Stimulated activated CD8-positive, alpha-beta memory T cell treated with anti-CD3 and anti-CD28 coated beads, Interleukin-4, amount 100 ng/mL, for 4 hours (primary cell): ENCODE results near the gene TNNC1.

Experiments
- DNase-seq, 2 donors: peaks; one replicate each; pipeline ENCODE4 v3.0.0-alpha.2; 2020; ENCODE audit warnings: low read depth in 2 of 2, low spot score in 1 of 2

TNNC1 gene

DNA sequence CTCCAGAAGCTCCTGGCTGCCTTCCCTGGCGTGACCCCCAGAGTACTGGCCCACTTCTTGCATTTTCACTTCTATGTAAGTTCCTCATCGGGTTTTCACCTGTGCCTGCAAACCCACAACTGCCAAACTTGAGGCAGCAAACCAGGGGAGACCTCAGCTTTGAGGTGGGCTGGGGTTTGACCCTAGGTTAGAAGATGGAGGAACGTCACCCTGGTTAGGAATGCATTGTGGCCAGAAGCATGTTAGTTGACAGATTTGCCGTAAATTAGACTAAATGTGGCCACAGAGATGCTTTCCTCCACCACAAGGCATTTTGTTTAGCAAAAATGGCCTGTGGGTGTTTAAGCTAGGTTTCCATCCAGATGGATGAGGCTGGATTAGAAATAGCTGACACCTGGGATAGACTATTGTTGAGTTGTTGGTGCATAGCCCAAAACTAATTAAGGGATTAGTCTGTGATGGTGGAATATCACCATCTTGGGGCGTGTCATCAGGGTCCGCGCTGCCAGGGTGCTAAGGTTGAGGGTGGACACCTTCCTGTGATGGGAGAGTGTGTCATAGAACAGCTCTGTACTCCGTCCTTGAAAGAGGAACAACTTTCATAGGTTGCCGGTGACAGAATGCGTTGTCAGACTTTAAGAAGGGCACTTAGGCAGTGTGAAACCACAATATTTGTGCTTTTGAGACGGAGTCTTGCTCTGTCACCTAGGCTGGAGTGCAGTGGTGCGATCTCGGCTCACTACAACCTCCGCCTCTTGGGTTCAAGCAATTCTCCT lies 5.1 kb upstream of the TNNC1 start:
- DNase-seq: no peak

DNA sequence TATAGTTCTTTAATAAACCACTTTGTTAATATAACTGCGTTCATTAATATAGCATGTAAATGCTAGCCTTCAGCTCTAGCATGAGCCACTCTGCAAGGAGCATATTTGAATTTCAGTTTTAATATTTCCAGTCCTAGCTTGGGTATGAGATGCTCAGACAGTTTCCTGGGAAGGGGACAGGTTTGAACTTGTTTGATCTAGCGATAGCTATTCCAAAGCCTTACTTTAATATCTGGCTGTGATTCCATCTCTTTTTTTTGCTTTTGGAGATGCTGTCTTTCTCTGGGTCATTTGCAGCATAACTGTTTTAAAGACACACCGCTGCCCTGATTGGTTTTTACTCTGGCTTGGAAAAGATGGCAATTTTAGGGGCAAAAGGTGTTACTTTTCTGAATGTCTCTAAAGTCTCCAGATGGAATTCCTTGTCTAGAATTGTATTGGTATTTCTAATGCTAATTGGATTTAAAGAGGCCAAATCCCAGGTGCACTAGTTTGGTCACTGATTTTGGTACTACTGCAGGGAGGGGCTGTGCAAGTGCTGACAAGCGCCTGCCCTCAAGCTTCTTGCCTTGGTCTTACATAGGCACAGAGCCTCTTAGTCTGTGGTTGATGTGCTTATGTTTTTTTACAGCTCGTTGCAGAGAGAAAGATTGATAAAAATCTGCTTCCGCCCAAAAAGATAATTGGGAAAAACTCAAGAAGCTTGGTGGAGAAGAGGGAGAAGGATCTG lies 4.4 kb upstream of the TNNC1 start:
- no peak for DNase-seq

DNA sequence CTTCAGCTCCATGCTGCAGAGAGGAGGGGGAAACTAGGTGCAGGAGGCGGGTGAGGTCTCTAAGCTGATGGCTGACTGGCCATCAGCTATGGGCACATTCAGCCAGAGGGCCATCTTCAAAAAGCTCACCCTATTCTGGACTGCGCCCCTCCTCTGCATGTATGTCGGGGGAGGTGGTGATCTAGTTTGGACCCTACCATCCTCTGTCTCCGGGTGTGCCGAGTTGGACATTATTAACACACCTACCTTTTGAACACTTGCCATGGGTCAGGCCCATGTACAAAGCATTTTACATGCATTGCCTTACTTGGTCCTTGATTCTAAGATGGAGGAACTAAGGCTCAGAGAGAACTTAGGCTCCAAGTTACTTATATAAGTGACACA lies 3.0 kb upstream of the TNNC1 start:
- no peak for DNase-seq

DNA sequence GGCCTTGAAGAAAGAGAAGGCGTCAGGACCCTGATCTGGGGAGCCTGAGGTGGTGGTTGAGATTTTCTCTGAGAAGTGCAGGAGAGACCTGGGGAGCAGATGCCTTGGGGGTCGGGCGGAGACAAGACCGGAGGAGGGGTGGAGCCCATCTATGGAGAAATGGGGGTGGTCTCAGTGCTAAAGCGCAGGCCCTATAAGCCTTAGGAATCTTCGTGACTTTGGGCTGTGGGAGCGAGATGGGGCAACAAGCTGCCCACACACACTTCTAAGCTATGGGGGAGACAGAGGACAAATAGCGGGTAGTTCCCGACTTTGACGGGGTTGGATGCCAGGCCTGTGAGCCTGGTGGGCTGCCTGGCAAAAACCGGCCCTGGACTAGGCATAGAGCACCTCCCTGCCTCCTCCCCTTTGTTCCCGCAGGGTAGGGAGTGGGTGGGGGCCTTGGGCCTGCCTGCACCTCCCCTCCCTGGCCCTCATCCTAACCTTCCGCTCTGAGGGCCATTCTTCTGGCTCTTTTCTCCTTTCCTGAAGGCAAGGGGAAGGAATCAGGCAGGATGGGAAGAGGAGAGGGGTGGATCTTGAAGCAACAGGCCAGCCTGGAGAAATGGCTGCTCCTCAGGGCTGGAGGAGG lies 2.4 kb upstream of the TNNC1 start:
- DNase-seq: no peak

DNA sequence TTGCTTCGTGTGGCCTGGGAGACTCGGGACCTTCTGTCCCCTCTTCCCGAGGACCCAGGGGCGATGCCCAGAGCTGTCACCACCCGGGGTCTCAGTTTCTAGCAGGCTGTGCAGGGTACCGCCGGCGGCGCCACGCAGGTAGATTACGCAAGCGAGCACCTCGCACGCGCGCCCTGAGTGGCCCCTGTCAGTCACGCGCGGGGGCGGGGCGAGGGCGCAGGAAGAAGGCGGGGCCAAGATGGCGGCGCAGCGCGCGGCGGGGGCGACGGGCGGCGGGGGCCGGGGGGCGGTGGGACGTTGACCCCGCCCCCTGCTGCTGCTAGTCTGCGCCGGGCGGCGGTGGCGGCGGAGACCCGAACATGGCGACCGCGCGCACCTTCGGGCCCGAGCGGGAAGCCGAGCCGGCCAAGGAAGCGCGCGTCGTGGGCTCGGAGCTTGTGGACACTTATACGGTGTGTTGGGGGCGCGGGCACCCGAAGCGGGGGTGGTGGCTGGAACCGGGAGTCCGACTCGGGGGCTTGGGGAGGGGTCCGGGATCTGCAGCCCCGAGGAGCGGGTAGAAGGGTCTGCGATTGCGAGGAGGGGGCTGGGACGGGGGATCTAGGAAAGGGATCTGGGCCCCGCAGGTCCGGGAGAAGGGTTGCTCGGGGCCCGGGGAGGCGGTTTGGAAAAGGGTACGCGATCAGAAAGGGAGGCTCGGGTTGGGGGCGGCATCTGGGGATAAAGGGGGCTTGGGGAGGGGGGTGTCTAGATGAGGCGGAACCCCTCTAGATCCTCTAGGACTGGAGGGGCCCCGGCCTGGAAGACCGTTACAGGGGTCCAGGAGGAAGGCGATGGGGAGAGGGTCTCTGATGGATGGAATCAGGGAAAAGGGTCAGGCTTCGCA lies 1.7 kb upstream of the TNNC1 start, which contains the start of gene NISCH:
NISCH (plus strand) TSS at position 322 of the 886 bp plus-strand sequence; CDS start at position 360, 38 bp downstream.
- peak; percentile 92 to 94 for DNase-seq

DNA sequence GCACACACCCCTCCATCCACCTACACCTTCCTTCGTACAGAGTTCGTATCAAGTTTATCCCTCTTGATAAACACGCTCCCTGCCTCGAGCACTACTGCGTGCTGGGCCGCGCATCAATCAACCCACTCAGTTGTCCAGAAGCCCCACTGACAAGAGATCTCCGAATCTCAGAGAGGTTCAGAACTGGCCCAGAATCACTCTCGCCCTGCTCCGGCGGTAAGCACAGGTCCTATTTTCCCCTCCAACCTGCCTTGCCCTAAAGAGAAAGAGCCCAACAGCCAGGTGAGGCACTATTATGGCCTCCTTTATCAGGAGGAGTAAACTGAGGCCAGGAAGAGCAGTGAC lies 1.1 kb upstream of the TNNC1 start:
- DNase-seq: no peak

DNA sequence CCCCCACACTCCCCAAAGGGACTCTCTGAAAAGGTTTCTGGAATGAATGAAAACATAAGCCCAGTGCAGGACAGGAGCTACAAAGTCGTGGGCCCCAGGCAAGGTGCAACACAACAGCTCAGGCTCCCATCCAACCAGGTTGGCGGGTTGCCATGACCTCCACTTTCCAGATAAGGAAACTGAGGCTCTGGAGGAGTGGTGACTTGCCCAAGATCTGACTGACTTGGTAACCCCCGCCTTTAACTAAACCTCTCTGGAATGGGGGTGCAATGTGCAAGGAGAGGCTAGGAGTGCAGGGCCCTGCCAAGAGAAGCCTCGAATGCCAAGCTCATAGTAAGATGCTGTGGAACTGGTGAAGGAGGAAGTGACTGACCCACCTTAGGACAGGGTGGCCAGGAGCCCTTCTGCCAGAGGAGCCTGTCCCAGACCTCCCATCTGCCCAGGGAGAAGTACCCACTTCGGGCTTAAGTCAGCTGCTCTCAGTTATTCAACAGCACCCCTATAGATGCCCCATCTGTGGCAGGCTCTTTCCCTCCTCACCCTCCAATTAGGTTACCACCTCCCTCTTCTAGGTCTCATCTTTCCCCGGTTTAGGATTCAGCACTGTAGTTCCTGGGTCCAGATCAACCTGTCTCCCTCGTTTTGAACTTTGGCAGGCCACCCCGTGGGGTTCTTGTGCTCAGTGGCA lies 553 bp upstream of the TNNC1 start:
- no peak for DNase-seq

DNA sequence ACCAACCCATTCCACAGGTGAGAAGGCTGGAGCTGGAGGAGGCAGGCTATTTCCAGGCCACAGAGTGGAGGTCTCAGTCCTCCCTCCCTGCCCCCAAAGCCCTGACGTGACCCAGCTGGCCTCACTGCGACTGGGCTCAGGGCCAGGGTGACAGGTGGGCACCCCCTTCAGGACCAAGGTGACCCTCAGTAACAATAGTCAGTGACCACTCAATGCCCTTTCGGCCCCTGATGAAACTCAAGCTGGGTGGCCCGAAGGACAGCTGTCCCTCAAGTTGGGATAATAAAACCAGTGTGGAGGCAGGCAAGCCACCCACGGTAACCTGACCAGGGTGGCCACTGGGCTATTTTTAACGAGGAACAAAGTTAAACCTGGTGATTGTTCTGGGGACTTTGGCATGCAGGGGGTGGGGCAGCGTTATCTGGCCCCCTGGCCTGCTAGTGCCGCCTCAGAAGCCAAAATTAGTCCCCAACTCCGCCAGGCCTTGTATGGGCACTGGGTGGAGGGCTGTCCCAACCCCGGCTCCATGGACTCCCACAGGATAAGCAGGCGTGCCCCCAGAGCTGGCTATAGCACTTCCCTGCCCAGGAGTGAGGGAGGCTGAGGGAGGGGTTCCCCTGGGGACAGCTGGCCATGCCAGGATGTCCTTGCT lies 1.1 kb downstream of the TNNC1 start:
- no peak for DNase-seq

DNA sequence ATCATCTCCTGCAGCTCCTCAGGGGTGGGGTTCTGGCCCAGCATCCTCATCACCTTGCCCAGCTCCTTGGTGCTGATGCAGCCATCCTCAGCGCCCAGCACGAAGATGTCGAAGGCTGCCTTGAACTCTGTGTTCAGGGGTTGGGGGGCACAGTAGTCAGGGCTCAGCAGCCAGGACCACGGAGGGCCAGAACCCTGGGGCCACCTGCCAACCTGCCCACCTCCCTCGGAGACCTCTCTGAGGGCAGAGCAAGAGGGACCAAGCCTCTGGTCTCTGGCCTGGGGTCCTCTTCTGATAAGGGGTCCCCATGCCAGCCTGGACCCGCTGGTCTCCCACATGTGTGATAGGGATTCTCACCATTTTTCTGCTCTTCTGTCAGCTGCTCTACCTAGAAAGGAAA lies 1.7 kb downstream of the TNNC1 start:
- no peak for DNase-seq

DNA sequence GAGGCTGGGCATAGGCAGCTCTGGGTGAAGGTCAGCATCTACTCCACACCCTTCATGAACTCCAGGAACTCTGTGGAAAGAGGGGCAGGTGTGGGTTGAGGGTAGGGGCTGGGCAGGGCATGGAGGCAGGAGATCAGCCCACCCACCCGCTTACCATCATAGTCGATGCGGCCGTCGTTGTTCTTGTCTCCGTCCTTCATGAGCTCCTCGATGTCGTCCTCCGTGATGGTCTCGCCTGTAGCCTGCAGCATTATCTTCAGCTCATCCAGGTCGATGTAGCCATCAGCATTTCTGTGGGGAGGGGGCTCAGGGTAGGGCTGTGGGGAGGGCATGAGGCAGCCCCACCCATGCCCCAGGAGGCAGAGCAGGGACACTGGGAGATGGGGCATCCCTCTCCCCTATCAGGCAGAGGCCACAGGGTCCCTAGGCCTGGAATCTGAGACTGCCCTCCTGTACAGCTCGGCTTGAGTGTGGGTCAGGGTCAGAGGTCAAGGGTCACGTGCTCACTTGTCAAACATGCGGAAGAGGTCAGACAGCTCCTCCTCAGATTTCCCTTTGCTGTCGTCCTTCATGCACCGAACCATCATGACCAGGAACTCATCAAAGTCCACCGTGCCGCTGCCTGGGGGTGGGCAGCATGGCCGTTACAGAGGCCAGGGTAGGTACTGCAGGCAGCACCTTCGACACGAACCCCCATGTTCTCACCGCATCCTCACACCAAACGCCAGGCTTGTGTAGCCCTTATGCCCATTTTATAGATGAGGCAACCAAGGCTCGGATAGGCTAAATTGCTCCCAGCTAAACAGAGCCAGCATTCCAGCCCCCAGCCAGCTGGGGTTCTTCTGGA lies 2.4 kb downstream of the TNNC1 start:
- no peak for DNase-seq

DNA sequence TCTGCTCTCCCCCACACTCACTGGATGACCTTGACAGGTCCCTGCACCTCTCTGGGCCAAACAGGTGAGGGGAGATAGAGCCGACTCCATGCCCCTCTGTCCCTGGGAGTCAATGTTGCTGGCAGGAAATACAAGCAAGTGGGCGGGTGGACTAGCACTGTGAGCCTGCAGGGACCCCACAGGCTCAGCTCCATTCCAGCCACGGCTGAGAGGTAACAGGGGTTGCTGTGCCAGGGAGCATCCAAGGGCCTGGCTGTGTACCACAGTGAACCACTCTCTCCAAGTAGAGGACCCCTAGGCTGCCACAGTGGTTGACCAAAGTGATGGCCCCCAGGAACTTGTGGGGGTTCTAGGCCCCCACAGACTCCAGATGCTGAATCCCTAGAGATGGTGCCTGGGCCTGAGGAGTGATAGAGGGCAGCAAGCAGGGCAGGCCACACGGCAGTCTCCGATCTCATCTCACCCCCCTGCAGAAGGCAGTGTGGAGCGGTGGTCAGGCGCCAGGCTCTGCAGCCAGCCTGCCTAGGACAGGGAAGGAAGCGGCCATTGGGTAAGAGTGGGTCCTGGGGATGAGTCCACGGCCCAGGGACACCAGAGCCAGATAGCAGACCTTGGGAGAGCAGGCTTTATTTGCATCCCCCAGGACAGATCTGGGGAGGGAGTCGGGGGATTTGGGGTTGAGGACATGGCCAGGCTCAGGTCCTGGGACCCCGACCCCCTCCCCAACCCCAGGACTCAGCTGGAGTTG lies 3.2 kb downstream of the TNNC1 start:
- no peak for DNase-seq

DNA sequence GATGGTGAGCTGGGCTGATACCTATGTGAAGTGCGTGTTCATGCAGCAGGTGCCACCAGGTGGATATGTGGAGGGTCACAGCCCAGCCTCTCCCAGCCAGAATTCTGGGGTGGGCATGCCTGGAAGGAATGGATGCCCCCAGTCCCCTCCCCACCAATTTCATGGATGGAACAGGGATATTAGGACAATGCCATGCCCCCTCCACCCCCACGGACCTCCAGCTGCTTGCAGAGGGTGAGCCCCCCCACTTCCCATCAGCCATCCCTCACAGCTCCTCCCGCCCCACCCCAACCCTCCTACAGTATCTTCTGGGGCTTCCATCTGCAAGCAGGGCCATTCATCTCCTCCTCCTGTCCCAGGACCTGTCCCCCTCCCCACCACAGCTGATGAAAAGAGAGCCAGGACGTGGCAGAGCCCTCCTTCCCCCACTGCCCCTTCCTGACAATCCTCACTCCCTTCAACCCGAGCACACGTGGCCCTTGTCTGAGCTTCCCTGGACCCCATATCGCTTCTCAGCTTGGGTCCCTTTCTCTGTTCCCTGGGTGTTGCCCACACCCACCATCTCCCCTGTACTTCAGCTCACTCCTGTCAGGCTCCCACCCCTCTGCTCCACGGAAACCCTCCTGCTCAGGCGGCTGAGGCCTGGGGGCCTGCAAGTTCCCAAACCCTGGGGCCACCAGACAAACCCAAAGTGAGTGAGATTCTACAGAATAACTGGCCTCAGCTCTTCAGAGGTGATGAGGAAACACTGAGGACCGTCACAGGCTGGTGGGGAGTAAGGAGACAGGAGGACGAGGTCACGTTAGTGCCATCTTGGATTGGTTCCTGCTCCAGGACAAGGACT lies 6.1 kb downstream of the TNNC1 start:
- DNase-seq: no peak

DNA sequence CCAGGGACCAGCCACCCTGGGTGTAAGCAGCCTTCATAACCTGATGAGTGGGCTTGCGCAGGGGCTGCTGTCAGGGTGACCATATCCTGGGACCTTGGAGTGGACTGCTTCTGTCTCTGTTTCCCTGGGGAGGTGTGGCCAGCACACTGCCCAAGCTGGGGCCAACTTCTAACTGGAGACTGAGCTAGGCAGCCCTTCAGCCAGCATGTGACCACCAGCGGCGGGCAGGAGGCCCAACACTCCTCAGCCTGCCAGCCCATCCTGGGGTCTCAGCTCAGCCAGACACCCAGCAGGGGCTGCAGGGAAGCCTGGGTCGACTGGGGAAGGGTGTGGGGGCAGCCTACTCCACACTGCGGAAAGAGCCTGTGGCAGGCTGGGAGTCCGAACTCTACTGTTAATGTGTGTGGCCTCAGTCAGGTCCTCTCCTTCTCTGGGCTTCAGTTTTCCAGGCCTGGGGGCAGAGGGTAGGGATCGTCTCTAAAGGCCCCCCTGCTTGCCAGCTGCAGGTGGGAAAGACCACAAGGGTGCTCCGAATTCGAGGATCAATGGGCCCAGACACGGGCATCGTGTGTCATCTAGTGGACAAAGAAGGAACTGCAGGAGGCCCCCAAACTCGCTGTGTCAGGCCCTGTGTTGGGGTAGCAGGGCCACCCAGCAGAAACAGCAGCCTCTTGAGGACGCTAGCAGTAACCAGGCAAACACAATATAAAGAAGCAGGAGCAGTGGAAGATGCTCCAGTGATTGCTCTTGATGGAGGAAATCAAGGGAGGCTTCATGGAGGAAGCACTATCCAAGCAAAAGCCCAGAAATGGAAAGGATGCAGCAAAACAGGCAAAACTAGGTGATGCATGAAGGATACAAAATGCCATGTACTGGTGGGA lies 7.0 kb downstream of the TNNC1 start:
- DNase-seq: peak; percentile 28 to 52

DNA sequence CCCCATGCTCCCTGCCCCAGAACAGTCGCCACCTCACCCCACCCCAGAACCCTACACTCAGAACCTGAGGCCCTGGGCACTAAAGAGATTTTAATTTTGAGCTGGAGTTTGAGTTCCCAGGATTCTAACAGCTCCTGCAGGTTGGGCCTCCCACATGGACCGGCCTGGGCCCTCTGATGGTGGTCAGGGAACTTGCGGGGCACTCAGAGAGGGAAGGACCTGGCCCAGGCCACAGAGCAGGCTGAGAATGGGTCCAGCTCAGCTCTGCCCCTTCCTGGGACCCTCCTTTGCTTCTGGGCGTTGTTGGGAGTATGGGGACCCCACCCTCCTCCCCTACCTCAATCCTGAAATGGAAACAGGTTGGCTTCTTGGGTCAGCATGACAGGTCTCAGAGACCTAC lies 7.8 kb downstream of the TNNC1 start:
- DNase-seq: no peak

DNA sequence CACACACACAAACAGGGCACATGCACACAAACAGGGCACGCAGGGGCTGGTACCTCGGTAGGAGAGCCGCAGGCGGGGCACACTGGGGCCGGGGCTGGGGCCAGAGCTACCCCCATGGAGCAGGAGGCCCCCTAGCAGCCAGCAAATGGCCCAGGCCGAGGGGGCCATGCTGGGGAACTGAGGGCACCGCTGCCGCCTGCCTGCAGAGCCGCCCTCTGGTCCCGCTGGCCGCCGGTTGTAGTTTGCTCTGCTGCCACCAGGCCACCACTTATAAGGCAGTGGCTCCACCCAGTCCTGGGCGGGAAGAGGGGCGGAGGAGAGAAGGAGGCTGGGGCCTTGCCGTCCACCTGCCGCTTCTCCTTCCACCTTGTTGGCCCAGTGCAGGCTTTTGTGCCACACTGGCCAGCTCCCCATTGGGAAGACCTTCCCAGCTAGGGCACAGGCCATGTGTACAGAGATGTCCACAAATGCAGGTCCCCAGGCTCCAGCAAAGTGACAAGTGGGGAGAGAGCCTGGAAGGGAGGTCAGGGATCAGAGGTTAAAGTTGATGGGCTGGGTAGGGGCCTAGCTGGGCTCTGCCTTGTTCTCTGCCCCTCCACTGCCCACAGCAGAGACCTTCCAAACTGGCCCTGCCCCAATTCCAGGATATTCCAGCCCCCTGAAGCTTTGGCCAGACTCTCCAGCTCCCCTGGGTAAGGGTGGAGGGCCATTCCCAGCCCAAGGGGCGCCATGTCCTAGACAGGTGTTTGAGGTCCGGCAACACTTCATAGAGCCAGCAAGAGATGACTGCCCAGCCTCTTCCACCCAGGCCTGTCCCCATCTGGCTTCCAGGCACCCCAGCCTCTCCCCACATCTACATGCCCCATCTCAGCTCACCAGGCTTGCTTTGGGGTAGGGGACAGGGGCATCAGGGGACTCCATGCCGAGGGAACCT lies 8.7 kb downstream of the TNNC1 start, which contains the start of gene SEMA3G:
SEMA3G (minus strand) TSS at position 244 of the 934 bp plus-strand sequence; CDS start at position 168, 76 bp downstream.
- DNase-seq: peak in 1 of 2 donors; percentile 21
